H9 (cell line): Measurements from ENCODE around the gene IL36RN. TPM values are rescaled to one million over a fixed set of nuclear protein-coding genes. Genes with fewer than 3 reads are reported as not detected.

ENCODE experiments used
- DNase-seq: peaks from one replicate; pipeline ENCODE4 v3.0.0-alpha.2; 2017
- H2AFZ ChIP-seq: one replicate; pipeline ENCODE4 v1.6.1; 2013; ENCODE audit warnings: mild to moderate bottlenecking, low read length, control low read depth, moderate library complexity
- H2AK5ac ChIP-seq: 2 replicates; pipeline ENCODE4 v1.6.1; 2013; ENCODE audit warnings: low read length, control low read depth, mixed read lengths; ENCODE audit not compliant: insufficient read length
- H2BK120ac ChIP-seq: one replicate; pipeline ENCODE4 v1.6.1; 2013; ENCODE audit warnings: low read depth, mild to moderate bottlenecking, low read length, control low read depth, inconsistent platforms; ENCODE audit not compliant: poor library complexity, severe bottlenecking
- H2BK12ac ChIP-seq: 2 replicates; pipeline ENCODE4 v1.6.1; 2013; ENCODE audit warnings: low read length, control low read depth, mixed read lengths, low read depth; ENCODE audit not compliant: insufficient read length
- H2BK15ac ChIP-seq: 2 replicates; pipeline ENCODE4 v1.6.1; 2013; ENCODE audit warnings: low read depth, low read length, control low read depth
- H2BK20ac ChIP-seq: one replicate; pipeline ENCODE4 v1.6.1; 2013; ENCODE audit warnings: low read depth, mild to moderate bottlenecking, low read length, control low read depth, inconsistent platforms; ENCODE audit not compliant: poor library complexity, severe bottlenecking
- H2BK5ac ChIP-seq: 2 replicates; pipeline ENCODE4 v1.6.1; 2013; ENCODE audit warnings: low read length, control low read depth, mixed read lengths; ENCODE audit not compliant: insufficient read length
- H3K14ac ChIP-seq: 2 replicates; pipeline ENCODE4 v1.6.1; 2013; ENCODE audit warnings: low read length, control low read depth; ENCODE audit not compliant: insufficient read depth
- H3K18ac ChIP-seq: 2 replicates; pipeline ENCODE4 v1.6.1; 2013; ENCODE audit warnings: low read depth, mild to moderate bottlenecking, mixed read lengths, low read length, control low read depth; ENCODE audit not compliant: insufficient read length
- H3K23ac ChIP-seq: 2 replicates; pipeline ENCODE4 v1.6.1; 2013; ENCODE audit warnings: low read length, control low read depth, mixed read lengths, low read depth; ENCODE audit not compliant: insufficient read length
- H3K23me2 ChIP-seq: 2 replicates; pipeline ENCODE4 v1.6.1; 2013; ENCODE audit warnings: low read depth, mild to moderate bottlenecking, mixed read lengths, low read length, control low read depth; ENCODE audit not compliant: insufficient read length, poor library complexity, severe bottlenecking
- H3K27ac ChIP-seq: 2 replicates; pipeline ENCODE4 v1.5.1; 2013; ENCODE audit warnings: low read length, control low read depth, mixed read lengths, low read depth; ENCODE audit not compliant: insufficient read length
- H3K27me3 ChIP-seq: 2 replicates; pipeline ENCODE4 v1.6.1; 2013; ENCODE audit warnings: low read length, control low read depth, inconsistent platforms; ENCODE audit not compliant: insufficient read depth
- H3K4ac ChIP-seq: 2 replicates; pipeline ENCODE4 v1.6.1; 2013; ENCODE audit warnings: low read depth, mild to moderate bottlenecking, control low read depth, inconsistent platforms, low read length, moderate library complexity
- H3K4me1 ChIP-seq: 2 replicates; pipeline ENCODE4 v1.6.1; 2013; ENCODE audit warnings: low read length, control low read depth, inconsistent platforms; ENCODE audit not compliant: insufficient read depth
- H3K4me2 ChIP-seq: 2 replicates; pipeline ENCODE4 v1.6.1; 2013; ENCODE audit warnings: low read length, control low read depth, mixed read lengths; ENCODE audit not compliant: insufficient read length, insufficient read depth
- H3K56ac ChIP-seq: 2 replicates; pipeline ENCODE4 v1.6.1; 2013; ENCODE audit warnings: low read depth, mild to moderate bottlenecking, mixed read lengths, low read length, control low read depth; ENCODE audit not compliant: insufficient read length
- H3K79me1 ChIP-seq: 2 replicates; pipeline ENCODE4 v1.6.1; 2013; ENCODE audit warnings: low read depth, mild to moderate bottlenecking, moderate library complexity, low read length, control low read depth, inconsistent platforms; ENCODE audit not compliant: insufficient read depth, poor library complexity, severe bottlenecking
- H3K79me2 ChIP-seq: 2 replicates; pipeline ENCODE4 v1.6.1; 2013; ENCODE audit warnings: low read length, control low read depth, inconsistent platforms; ENCODE audit not compliant: insufficient read depth
- H3K9ac ChIP-seq: 2 replicates; pipeline ENCODE4 v1.6.1; 2013; ENCODE audit warnings: low read length, control low read depth, mixed read lengths; ENCODE audit not compliant: insufficient read length; ENCODE audit errors: extremely low read depth
- H3K9me3 ChIP-seq: one replicate; pipeline ENCODE4 v1.6.1; 2013; ENCODE audit warnings: low read depth, low read length, inconsistent platforms; ENCODE audit not compliant: control insufficient read depth
- H3T11ph ChIP-seq: one replicate; pipeline ENCODE4 v1.6.1; 2013; ENCODE audit warnings: mild to moderate bottlenecking, low read length, control low read depth, inconsistent platforms
- H4K20me1 ChIP-seq: one replicate; pipeline ENCODE4 v1.6.1; 2013; ENCODE audit not compliant: control insufficient read depth, insufficient read length, insufficient read depth
- H4K5ac ChIP-seq: 2 replicates; pipeline ENCODE4 v1.6.1; 2013; ENCODE audit warnings: low read depth, mild to moderate bottlenecking, mixed read lengths, low read length, control low read depth; ENCODE audit not compliant: insufficient read length
- H4K8ac ChIP-seq: replicated peaks from 2 replicates; pipeline ENCODE4 v1.6.1; 2013; ENCODE audit warnings: low read length, control low read depth, mixed read lengths, low read depth; ENCODE audit not compliant: insufficient read length
- H4K91ac ChIP-seq: 2 replicates; pipeline ENCODE4 v1.6.1; 2013; ENCODE audit warnings: low read depth, mild to moderate bottlenecking, moderate library complexity, mixed read lengths, low read length, control low read depth; ENCODE audit not compliant: insufficient read length
- H3K27ac Mint-ChIP-seq, 3 experiments: 2 replicates in 2 of 3; 3 replicates in 1 of 3; pipeline ENCODE4 v1.8.0; 2020 to 2021; ENCODE audit warnings: mixed read lengths in 3 of 3, mild to moderate bottlenecking in 1 of 3, moderate library complexity in 1 of 3
- H3K27me3 Mint-ChIP-seq: 2 replicates; pipeline ENCODE4 v1.8.0; 2021; ENCODE audit warnings: low read depth, mild to moderate bottlenecking, moderate library complexity, mixed read lengths
- H3K36me3 Mint-ChIP-seq, 3 experiments: 2 replicates in 2 of 3; 3 replicates in 1 of 3; pipeline ENCODE4 v1.8.0; 2020 to 2021; ENCODE audit warnings: low read depth in 3 of 3, mixed read lengths in 3 of 3; ENCODE audit not compliant: insufficient read depth in 1 of 3
- H3K4me1 Mint-ChIP-seq, 2 experiments: 2 replicates each; pipeline ENCODE4 v1.8.0; 2020; ENCODE audit warnings: mixed read lengths in 2 of 2
- H3K4me3 Mint-ChIP-seq, 2 experiments: 2 replicates in 1 of 2; 3 replicates in 1 of 2; pipeline ENCODE4 v1.8.0; 2020 to 2021; ENCODE audit warnings: mild to moderate bottlenecking in 2 of 2, mixed read lengths in 2 of 2, moderate library complexity in 1 of 2
- H3K9me3 Mint-ChIP-seq, 2 experiments: 2 replicates in 1 of 2; 3 replicates in 1 of 2; pipeline ENCODE4 v1.8.0; 2020; ENCODE audit warnings: mild to moderate bottlenecking in 2 of 2, mixed read lengths in 2 of 2, moderate library complexity in 1 of 2
- WGBS: extraction: QIAGEN DNeasy Blood & Tissue Kit; methylation state at CpG from one replicate; pipeline ENCODE4 v1.1.7; 2013; ENCODE audit warnings: missing lambda C conversion rate, low lambda C conversion rate, mixed read lengths; ENCODE audit not compliant: insufficient read length; ENCODE audit errors: extremely low coverage; 5-methylcytosine and 5-hydroxymethylcytosine counted together
- total RNA-seq: library from RNA; stranded (reverse); gene quantifications from 2 replicates; pipeline ENCODE4 v1.2.1, GENCODE V29; 2021
- TF ChIP-seq, protein P1 (sequence below): fragments of 200-600 bp; sonication (generic); conservative IDR thresholded peaks from 3 replicates; pipeline ENCODE4 v1.8.0; 2021; ENCODE audit warnings: antibody characterized with exemption, mild to moderate bottlenecking

Gene IL36RN
- total RNA-seq, 1 experiment from 2014 or later, result not detected

GRCh38 chr2:113111823-113112287, 52.9 kb downstream of the IL36RN start:
- Histone ChIP-seq H3K23me2 (no peaks in the 10 kb centered on the region), H2BK120ac (no peak overlapping the region), H3K4me1 (peaks cover 5% of the 10 kb centered on the region; the same call in 1 of the 2 replicates), H4K5ac (no peak overlapping the region), H3K56ac (no peak overlapping the region), H4K91ac (no peak overlapping the region), H3K27ac (no peak overlapping the region), H3K27me3 (no peaks in the 10 kb centered on the region), H4K20me1 (no peaks in the 10 kb centered on the region), H3K79me1 (no peaks in the 10 kb centered on the region), H2BK12ac (no peak overlapping the region), H3K14ac (no peak overlapping the region), H3T11ph (no peak overlapping the region), H2AK5ac (no peak overlapping the region), H3K9me3 (no peaks in the 10 kb centered on the region), H3K18ac (no peak overlapping the region), H3K4ac (no peak overlapping the region), H2BK15ac (no peak overlapping the region), H2AFZ (no peak overlapping the region), H3K9ac (no peak overlapping the region), H2BK20ac (no peak overlapping the region), H4K8ac (no peak overlapping the region), H3K23ac (no peak overlapping the region), H3K79me2 (no peaks in the 10 kb centered on the region), H2BK5ac (no peak overlapping the region), H3K4me2 (no peak overlapping the region)
- no peaks in the 10 kb centered on the region for H3K4me1 Mint-ChIP-seq
- H3K9me3 Mint-ChIP-seq, result peaks cover 0 to 2% of the 10 kb centered on the region in 2 experiments; a peak in 1 of 5 replicates
- H3K27me3 Mint-ChIP-seq, result no peaks in the 10 kb centered on the region; the same call in 1 of the 2 replicates
- H3K36me3 Mint-ChIP-seq, result no peaks in the 10 kb centered on the region
- no peak for DNase-seq
- H3K27ac Mint-ChIP-seq, result no peak overlapping the region; a peak in 1 of 7 replicates
- no peak overlapping the region for H3K4me3 Mint-ChIP-seq
- no CpG with 5 or more reads among the region's 6 CpGs for WGBS
- TF ChIP-seq, protein P1, sequence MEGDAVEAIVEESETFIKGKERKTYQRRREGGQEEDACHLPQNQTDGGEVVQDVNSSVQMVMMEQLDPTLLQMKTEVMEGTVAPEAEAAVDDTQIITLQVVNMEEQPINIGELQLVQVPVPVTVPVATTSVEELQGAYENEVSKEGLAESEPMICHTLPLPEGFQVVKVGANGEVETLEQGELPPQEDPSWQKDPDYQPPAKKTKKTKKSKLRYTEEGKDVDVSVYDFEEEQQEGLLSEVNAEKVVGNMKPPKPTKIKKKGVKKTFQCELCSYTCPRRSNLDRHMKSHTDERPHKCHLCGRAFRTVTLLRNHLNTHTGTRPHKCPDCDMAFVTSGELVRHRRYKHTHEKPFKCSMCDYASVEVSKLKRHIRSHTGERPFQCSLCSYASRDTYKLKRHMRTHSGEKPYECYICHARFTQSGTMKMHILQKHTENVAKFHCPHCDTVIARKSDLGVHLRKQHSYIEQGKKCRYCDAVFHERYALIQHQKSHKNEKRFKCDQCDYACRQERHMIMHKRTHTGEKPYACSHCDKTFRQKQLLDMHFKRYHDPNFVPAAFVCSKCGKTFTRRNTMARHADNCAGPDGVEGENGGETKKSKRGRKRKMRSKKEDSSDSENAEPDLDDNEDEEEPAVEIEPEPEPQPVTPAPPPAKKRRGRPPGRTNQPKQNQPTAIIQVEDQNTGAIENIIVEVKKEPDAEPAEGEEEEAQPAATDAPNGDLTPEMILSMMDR, result no peak
